NCI-H446 treated with DMSO at 0.1 percent for 48 hours (cell line): ENCODE results near the gene SLC26A11.

ENCODE experiments used
- DNase-seq: peaks from one replicate; lab custom pipeline; 2025; lab: John Stamatoyannopoulos, UW

SLC26A11 gene

GRCh38 chr17:80220054-80220735, at the start of gene SLC26A11, which contains the start of gene SGSH:
SLC26A11 (plus strand) TSS chr17:80220427; CDS start chr17:80221561, 1,134 bp downstream.
SGSH (minus strand) TSS chr17:80220333; CDS start chr17:80220313, 20 bp downstream.
- peak; percentile 23 for DNase-seq

GRCh38 chr17:80171681-80172080, 48.5 kb upstream of the SLC26A11 start:
- no peak for DNase-seq

GRCh38 chr17:80173126-80173525, 47.1 kb upstream of the SLC26A11 start:
- no peak for DNase-seq

- DNase-seq = no peak
Measured at GRCh38 chr17:80173916-80174315, 46.3 kb upstream of the SLC26A11 start.

GRCh38 chr17:80176757-80177156, 43.5 kb upstream of the SLC26A11 start:
- DNase-seq = no peak

GRCh38 chr17:80177986-80178595, 42.1 kb upstream of the SLC26A11 start:
- no peak for DNase-seq

- no peak for DNase-seq
Measured at GRCh38 chr17:80180192-80180591, 40.0 kb upstream of the SLC26A11 start.

- no peak for DNase-seq
Measured at GRCh38 chr17:80181431-80181830, 38.8 kb upstream of the SLC26A11 start.

GRCh38 chr17:80182118-80182844, 37.9 kb upstream of the SLC26A11 start:
- no peak for DNase-seq

GRCh38 chr17:80182845-80183223, 37.4 kb upstream of the SLC26A11 start:
- no peak for DNase-seq

GRCh38 chr17:80183581-80184422, 36.4 kb upstream of the SLC26A11 start:
- no peak for DNase-seq

GRCh38 chr17:80184423-80184714, 35.9 kb upstream of the SLC26A11 start:
- DNase-seq = no peak

- DNase-seq = no peak
Measured at GRCh38 chr17:80185968-80186367, 34.3 kb upstream of the SLC26A11 start.

GRCh38 chr17:80187090-80187489, 33.1 kb upstream of the SLC26A11 start:
- DNase-seq = no peak

- DNase-seq = no peak
Measured at GRCh38 chr17:80187515-80187941, 32.7 kb upstream of the SLC26A11 start.

- no peak for DNase-seq
Measured at GRCh38 chr17:80189611-80190010, 30.6 kb upstream of the SLC26A11 start.

- no peak for DNase-seq
Measured at GRCh38 chr17:80190716-80191115, 29.5 kb upstream of the SLC26A11 start.

- no peak for DNase-seq
Measured at GRCh38 chr17:80191192-80191591, 29.0 kb upstream of the SLC26A11 start.

- no peak for DNase-seq
Measured at GRCh38 chr17:80191865-80192661, 28.2 kb upstream of the SLC26A11 start.

- no peak for DNase-seq
Measured at GRCh38 chr17:80195141-80195540, 25.1 kb upstream of the SLC26A11 start.
